ENCODE results near the gene LMOD3.

The LMOD3 gene

GRCh38 chr3:69121513-69121912 is 882 bp downstream of the LMOD3 start:
- DNase-seq = no peak

GRCh38 chr3:69120879-69121464 is 1.4 kb downstream of the LMOD3 start:
- DNase-seq = no peak

DNA sequence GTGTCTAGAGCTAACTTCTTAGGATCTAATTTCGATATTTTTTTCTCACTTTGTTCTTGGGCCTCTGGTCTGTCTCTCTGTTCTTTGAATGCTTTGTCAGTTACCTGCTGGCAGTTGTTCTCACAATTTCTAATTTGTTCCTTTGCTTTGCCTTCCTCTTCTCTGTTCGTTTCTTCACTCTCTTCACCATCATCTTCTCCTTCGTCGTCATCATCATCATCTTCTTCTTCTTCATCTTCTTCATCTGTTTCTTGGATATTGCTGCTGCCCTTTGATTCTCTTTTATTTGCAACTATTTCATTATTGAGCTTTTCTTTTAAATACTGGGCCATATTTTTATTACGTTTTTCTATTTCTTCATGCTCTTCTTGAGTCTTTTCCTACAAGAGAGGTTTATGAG is 2.7 kb downstream of the LMOD3 start:
- DNase-seq = no peak

GRCh38 chr3:69119138-69119537 is 3.3 kb downstream of the LMOD3 start:
- DNase-seq = no peak

DNA sequence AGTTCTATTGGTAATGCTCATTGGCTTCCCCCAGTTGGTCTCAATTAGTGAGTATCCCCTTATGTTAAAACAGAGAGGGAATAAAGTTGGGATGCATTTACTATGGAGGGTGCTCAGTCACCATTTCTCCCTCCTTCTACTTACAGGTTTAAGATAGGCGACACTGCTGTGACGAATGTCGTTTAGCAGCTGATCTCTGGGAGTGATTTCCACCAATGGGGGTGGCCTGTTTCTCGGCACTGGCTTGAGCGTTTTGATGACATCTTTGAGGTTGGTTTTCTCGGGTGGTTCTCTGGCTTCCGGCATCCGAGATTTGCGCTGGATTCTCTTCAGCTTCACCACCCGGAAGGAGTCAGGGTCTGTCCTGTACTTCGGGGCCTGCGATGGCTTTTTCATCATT is 3.8 kb downstream of the LMOD3 start:
- DNase-seq = no peak

GRCh38 chr3:69116897-69117296 is 5.5 kb downstream of the LMOD3 start:
- DNase-seq = no peak

DNA sequence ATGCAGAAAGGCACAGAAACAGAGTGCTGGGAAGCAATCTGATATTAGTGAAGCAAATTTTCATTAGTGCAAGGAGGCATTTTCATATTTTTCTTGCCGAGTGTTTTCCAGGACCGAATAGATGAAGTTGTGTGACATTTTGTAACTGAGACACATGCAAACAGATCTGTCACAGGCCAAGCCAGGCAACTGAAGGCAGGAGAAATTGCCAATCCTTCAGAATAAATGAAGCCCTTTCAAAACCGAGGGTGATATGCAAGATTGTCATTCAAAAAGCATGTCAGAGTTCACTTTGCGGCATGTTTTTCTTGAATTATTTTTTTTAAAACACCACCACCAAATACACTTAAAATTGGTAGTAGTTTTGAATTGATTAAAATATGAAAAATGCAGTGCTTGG is 6.2 kb downstream of the LMOD3 start:
- DNase-seq = no peak

- no peak for DNase-seq
These were observed 6.7 kb downstream of the LMOD3 start for GRCh38 chr3:69115731-69116130.

- peak; percentile 45 for DNase-seq
These were observed 8.9 kb downstream of the LMOD3 start for GRCh38 chr3:69113536-69113935.

DNA sequence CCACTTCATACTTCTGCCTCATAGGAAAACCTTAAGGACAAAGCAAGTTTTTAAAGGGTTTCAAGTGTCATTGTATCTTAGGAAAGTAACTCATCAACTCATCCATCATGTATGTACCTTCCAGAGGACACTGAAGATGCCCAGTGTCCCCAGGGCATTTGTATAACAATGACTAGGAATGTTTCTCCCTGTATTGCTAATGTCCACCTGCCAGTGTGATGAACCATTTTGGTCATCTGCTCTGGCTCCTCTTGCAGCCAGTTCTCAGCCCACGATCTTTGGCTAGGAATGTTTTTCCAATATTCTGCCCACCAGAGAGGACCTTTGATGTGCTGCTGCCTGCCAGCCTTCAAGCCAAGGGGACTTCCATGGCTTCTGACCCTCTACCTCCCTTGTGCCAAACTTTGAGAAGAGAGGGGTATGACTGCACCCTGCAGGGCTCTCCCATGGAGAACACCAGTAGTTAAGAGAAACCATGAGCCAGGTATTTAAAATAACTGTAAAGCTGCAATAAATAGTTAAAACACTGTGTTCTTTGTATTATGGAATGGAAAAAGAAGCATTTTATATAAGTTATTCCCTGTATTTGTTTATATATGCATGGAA is 11.4 kb downstream of the LMOD3 start:
- no peak for DNase-seq

GRCh38 chr3:69108811-69109210 is 13.6 kb downstream of the LMOD3 start:
- no peak for DNase-seq

GRCh38 chr3:69107841-69108240 is 14.6 kb downstream of the LMOD3 start:
- DNase-seq = no peak

DNA sequence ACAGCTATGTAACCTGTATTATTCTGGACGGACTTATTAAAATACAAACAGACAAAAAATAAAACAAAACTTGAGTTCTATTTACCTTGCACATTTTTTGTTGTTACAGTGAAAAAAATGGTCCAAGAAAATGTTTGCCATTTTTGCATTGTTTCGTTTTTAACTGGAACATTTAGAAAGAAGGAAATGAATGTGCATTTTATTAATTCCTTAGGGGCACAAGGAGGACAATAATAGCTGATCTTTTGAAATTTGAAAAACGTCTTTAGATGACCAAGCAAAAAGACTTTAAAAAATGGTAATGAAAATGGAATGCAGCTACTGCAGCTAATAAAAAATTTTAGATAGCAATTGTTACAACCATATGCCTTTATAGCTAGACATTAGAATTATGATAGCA is 17.1 kb downstream of the LMOD3 start:
- no peak for DNase-seq

DNA sequence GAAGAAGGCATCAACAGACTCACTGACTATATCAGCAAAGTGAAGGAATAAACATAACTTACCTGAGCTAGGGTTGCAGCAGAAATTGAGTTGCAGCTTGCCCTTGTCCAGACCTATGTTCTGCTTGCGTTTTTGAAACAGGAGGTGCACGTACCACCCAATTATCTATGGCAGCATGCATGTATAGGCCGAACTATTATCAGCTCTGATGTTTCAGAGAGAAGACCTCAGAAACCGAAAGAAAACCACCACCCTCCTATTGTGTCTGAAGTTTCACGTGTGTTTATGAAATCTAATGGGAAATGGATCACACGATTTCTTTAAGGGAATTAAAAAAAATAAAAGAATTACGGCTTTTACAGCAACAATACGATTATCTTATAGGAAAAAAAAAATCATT is 17.8 kb downstream of the LMOD3 start:
- DNase-seq = no peak

GRCh38 chr3:69103123-69103522 is 19.3 kb downstream of the LMOD3 start:
- DNase-seq = no peak

- no peak for DNase-seq
These were observed 20.0 kb downstream of the LMOD3 start for GRCh38 chr3:69102384-69102783.

DNA sequence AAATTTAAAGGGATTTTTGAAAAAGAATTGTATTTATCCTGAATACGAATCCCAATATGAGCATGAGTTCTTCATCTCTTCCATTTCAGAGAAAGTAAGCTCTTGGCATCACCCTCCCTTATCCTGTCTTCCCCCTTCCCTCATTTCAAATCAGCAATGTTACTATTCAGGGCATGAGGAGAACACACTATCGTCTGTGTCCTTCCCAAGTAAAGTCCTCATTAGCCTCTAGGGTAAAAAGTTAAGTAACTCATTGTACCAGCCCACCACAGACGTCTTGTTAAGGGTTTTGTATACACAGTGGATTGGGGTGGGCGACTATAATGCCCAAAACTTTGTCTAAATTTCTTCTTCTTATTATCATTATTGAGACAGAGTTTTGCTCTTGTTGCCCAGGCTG is 22.8 kb downstream of the LMOD3 start:
- DNase-seq = no peak

DNA sequence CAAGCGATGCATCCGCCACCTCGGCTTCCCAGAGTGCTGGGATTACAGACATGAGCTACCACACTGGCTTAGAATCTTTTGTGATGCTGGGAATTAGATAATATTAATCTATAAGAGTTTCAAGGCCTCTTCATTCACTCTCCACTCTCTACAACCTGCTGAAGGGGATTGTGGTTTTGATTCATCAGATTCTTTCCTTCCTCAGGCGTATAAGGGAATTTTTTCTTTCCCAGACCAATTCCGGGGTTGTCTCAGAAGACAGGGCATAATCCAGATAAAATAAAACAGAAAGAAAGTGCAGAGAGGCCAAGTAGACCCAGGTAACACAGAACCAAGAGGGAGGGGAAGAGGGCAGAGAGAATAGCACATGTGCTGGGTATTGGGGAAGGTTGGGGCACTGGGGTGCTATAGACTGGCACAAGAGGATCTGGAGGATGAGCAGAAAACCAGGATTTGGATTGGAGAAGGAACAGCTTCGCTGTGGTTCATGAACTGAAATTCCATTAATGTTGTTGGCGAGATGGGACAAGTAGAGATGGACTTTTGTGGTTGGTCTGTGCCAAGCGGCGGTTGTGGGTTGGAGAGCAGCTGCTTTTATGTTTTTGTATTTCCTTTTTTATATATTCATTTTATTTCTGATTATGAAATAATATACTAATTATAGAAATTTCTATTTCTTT is 24.8 kb downstream of the LMOD3 start:
- DNase-seq = no peak

DNA sequence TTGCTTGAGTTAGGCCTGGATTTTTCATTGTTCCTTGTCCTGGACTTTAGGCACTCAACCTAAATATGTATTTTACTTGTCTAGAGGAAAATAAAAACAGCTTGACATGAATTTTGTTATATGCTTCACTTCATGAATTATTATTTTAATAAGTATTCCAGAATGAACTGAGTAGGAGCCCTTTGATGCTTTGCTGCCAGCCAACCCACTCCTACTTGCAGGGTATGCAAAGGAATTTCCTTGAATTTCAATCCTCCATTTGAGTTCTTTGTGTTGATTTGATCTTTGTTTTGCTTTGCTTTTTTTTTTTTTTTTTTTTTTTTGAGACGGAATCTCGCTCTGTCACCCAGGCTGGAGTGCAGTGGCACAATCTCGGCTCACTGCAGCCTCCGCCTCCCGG is 26.1 kb downstream of the LMOD3 start:
- no peak for DNase-seq

GRCh38 chr3:69095636-69096035 is 26.8 kb downstream of the LMOD3 start:
- DNase-seq = no peak

GRCh38 chr3:69094467-69095205 is 27.8 kb downstream of the LMOD3 start:
- DNase-seq = no peak

- no peak for DNase-seq
These were observed 30.3 kb downstream of the LMOD3 start for GRCh38 chr3:69092030-69092516.

- no peak for DNase-seq
These were observed 30.9 kb downstream of the LMOD3 start for GRCh38 chr3:69091389-69092029.
